ENCODE measurements around the gene ZNF132.
"Not testable (repeated sequence)": the region's sequence is repeated elsewhere in the genome, so short reads cannot be mapped to it uniquely, and the experiment has no call there.

The ZNF132 gene

DNA sequence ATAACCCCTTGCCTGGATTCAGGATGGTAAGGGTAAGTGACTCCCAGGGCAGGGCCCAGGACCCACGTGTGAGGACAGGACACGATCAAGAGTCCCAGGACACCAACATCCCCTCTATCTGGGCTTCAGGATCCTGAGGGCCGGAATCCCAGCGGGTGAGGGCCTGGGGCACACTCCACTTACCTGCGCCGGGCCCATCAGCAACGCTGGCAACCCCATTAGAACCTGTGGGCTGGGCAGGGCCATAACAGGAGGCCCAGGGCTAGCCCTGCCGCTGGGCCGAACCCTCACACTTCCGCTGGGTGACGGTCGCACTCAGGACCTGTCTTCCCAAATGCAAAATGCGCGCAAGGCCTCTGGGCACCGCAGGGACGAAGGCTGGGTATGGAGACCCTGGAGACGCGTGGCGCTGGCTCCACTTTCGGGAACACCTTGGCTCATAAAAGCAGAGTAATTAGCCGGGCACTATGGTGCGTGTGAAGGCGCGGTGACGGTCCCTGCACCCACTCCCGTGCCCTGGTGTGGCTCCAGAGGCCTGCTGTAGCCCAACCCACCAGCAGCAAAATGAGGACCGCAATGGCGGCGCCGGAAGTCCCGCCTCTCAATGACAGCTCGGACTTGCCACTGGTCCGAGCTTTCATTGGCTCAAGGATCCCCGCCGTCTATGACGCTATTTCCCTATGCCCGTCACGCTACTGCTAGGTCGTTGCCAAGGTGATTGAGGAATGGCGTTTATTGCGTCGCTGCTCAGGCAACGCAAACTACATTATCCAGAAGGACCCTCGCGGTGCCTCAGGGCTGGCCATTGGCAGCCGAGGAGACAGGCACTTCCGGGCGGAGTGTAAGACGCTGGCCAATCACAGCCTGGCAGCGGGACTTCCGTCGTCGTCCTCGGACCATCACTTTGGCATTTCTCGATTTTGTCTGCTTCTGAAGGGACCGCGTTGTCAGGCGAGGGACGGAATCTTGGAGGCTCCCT lies at the start of gene ZNF132:
ZNF132 (minus strand) TSS at position 578 of the 979 bp plus-strand sequence; CDS start at position 246, 332 bp downstream.
- TF ChIP-seq CTCF (conservative IDR thresholded peaks at IDR 0.05; ENCODE audit: low read depth) = no peak
- CTCF ChIA-PET = no interaction called here
- DNase-seq (ENCODE audit: low spot score) = peak; percentile 99
- H3K27ac ChIP-seq = peak within 1 kb of the TSS; percentile 80
- POLR2A ChIA-PET (ENCODE audit: low non-redundant PET) = no interaction called here

- POLR2A ChIA-PET (ENCODE audit: low non-redundant PET); CTCF ChIA-PET; DNase-seq (ENCODE audit: low spot score); H3K27ac ChIP-seq: not testable (repeated sequence)
Measured at GRCh38 chr19:58484349-58484748, 44.4 kb upstream of the ZNF132 start.

GRCh38 chr19:58483776-58484175 lies 43.8 kb upstream of the ZNF132 start:
- H3K27ac ChIP-seq = no peak overlapping the region
- POLR2A ChIA-PET (ENCODE audit: low non-redundant PET) = no interaction called here
- CTCF ChIA-PET = no interaction called here
- no peak for DNase-seq (ENCODE audit: low spot score)
- TF ChIP-seq CTCF (conservative IDR thresholded peaks at IDR 0.05; ENCODE audit: low read depth) = no peak

DNA sequence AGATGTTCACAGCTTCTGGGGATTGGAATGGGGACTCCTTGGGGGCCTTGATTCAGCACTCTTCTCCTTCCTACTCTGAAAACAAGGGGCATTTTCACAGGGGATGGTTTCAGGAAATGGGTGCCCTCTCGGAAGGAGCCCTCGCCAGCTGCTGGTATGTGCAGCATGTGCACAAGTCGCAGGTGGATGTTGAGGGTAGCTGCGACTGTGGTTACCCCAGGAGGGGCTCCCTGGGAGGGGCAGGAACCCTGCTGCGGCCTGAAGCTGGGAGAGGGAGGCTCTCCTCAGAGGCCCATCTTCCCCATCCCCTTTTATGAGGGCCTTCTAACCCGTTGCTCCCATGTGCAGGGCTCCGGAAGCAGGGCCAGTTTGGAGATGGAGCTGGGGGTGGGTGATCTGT lies 42.4 kb upstream of the ZNF132 start:
- POLR2A ChIA-PET (ENCODE audit: low non-redundant PET) = no interaction called here
- TF ChIP-seq CTCF (conservative IDR thresholded peaks at IDR 0.05; ENCODE audit: low read depth) = no peak
- no peak for DNase-seq (ENCODE audit: low spot score)
- CTCF ChIA-PET = interaction anchor here (1.2 kb wide), 1 partner anchor 76 kb away, joined by 3 read pairs; no protein-coding TSS in a partner anchor
- H3K27ac ChIP-seq = no peak overlapping the region

GRCh38 chr19:58480831-58481230 lies 40.9 kb upstream of the ZNF132 start:
- peak overlapping the region; percentile 93 for H3K27ac ChIP-seq
- TF ChIP-seq CTCF (conservative IDR thresholded peaks at IDR 0.05; ENCODE audit: low read depth) = no peak
- DNase-seq (ENCODE audit: low spot score) = no peak
- ChIA-PET CTCF (no interaction called here), POLR2A (ENCODE audit: low non-redundant PET) (no interaction called here)

DNA sequence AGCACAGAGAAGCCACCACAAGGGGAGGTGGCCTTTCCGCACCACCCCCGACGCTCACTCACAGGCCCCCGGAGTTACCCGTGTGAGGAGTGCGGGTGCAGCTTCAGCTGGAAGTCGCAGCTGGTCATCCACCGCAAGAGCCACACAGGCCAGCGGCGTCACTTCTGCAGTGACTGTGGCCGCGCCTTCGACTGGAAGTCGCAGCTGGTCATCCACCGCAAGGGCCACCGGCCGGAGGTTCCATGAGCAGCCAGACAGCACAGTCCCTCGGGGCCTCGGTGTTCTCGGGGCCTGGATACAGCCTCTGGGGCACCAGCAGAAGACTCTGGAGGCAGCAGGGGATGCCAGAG lies 40.5 kb upstream of the ZNF132 start:
- peak overlapping the region; percentile 93 for H3K27ac ChIP-seq
- DNase-seq (ENCODE audit: low spot score) = no peak
- TF ChIP-seq CTCF (conservative IDR thresholded peaks at IDR 0.05; ENCODE audit: low read depth) = no peak
- POLR2A ChIA-PET (ENCODE audit: low non-redundant PET) = no interaction called here
- CTCF ChIA-PET = no interaction called here
